Bronchial epithelial cell (primary cell): ENCODE results near the gene MAP4. TPM values are rescaled to one million over a fixed set of nuclear protein-coding genes. Genes with fewer than 3 reads are reported as not detected.

Experiments used
- DNase-seq: peaks from one replicate; pipeline ENCODE4 v3.0.0-alpha.2; 2010; ENCODE audit warnings: low read depth
- FAIRE-seq: peaks from 2 replicates; lab custom pipeline; 2011; peaks lifted over from hg19 to GRCh38; lab: Jason Lieb, UNC
- H3K27me3 ChIP-seq: 2 replicates; pipeline ENCODE4 v1.5.1; 2011; ENCODE audit warnings: low read length; ENCODE audit not compliant: control insufficient read depth, insufficient read depth
- H3K36me3 ChIP-seq: 2 replicates; pipeline ENCODE4 v1.5.1; 2011; ENCODE audit warnings: low read length; ENCODE audit not compliant: control insufficient read depth, insufficient read depth
- H3K4me3 ChIP-seq: 2 replicates; pipeline ENCODE4 v1.5.1; 2011; ENCODE audit warnings: mild to moderate bottlenecking, low read depth, low read length, control low read depth
- total RNA-seq: library from RNA; depleted of rRNA; stranded (reverse); fragments of >200 nt; gene quantifications from 2 replicates; pipeline ENCODE4 v1.2.1, GENCODE V29; 2014
- TF ChIP-seq, protein P1 (sequence below): IDR thresholded peaks from 2 replicates; pipeline ENCODE4 v1.5.1; 2011; ENCODE audit warnings: mild to moderate bottlenecking, moderate library complexity, low read length, control low read depth, inconsistent platforms; ENCODE audit not compliant: insufficient read depth, severe bottlenecking

Gene MAP4
- total RNA-seq, 1 donor from 2014 or later = 44.8 TPM

DNA sequence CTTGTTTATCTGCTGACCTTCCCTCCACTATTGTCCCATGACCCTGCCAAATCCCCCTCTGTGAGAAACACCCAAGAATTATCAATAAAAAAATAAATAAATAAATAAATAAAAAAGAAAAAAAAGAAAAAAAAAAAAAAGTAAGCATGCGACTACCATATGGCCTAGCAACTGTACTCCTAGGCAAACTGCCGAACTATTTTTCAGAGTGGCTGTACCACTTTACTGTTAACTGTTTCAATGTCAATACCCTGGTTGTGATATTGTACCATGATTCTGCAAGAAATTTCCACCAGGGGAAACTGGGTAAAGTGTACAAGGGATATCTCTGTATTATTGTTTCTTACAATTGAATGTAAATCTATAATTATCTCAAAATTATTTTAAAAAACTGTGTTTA, 41.3 kb upstream of the MAP4 start:
- TF ChIP-seq, protein P1, sequence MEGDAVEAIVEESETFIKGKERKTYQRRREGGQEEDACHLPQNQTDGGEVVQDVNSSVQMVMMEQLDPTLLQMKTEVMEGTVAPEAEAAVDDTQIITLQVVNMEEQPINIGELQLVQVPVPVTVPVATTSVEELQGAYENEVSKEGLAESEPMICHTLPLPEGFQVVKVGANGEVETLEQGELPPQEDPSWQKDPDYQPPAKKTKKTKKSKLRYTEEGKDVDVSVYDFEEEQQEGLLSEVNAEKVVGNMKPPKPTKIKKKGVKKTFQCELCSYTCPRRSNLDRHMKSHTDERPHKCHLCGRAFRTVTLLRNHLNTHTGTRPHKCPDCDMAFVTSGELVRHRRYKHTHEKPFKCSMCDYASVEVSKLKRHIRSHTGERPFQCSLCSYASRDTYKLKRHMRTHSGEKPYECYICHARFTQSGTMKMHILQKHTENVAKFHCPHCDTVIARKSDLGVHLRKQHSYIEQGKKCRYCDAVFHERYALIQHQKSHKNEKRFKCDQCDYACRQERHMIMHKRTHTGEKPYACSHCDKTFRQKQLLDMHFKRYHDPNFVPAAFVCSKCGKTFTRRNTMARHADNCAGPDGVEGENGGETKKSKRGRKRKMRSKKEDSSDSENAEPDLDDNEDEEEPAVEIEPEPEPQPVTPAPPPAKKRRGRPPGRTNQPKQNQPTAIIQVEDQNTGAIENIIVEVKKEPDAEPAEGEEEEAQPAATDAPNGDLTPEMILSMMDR = no peak
- H3K4me3 ChIP-seq = no peak overlapping the region
- FAIRE-seq = no peak

DNA sequence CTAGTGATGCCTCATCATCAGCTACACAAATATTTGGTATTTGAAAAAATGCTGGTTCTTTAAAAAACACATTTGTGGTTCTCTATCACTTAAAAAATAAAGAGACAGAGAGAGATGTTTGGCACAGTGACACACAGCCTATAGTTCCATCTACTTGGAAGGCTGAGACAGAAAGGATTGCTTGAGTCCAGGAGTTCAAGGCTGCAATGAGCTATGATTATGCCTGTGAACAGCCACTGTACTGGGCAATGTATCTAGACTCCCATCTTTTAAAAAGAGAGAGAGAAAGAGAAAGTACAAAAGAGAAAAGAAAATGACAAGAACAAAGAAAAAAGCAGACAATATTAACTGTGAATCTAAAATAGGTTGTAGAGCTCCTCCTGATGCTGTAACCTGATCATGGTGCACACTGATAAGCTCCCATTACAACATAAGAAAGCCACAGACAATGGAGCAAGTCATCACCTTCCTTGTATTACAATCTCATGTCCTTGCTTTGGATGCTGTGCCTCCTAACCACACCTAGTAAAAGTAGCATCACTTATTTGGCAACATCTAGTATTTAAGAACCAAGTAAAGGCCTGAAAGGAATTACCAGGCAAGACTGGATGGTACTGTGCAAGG, 31.7 kb upstream of the MAP4 start:
- TF ChIP-seq, protein P1 = no peak
- DNase-seq (peak; percentile 30), FAIRE-seq (no peak)
- H3K27me3 ChIP-seq = no peaks in the 10 kb centered on the region
- H3K36me3 ChIP-seq = peaks cover 1% of the 10 kb centered on the region
- H3K4me3 ChIP-seq = no peak overlapping the region

More for the DNA sequence above, 41.3 kb upstream of the MAP4 start:
- DNase-seq = no peak
- H3K27me3 ChIP-seq = no peaks in the 10 kb centered on the region
- H3K36me3 ChIP-seq = no peaks in the 10 kb centered on the region

DNA sequence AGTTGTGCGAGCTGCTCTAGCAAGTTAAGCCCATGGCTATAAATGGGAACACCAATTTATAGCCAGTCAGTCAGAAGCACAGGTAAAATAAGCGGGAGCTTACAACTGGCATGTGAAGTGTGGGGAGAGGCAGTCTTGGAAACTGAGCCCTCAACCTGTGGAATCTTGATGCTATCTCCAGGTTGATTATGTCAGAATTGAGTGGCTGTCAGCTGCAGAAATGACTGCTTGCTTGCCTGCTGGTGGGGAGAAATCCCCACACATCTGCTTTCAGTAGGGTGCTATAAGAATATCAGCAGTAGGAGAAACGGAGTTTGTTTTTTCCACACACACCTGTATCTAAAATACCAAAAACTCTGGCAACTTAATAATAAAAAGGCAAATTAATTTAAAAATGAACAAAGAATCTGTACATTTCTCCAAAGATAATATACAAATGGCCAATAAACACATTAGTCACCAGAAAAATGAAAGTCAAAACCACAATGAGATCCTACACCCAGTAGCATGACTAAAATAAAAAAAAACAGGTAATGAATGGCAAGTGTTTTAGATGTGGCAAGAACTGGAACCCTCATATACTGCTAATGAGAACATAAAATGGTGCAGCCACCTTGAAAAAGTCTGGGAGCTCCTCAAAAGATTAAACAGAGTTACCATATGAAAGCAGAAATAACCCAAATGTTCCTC, 26.0 kb upstream of the MAP4 start:
- peak; percentile 27 for DNase-seq
- peaks cover 2% of the 10 kb centered on the region for H3K36me3 ChIP-seq
- TF ChIP-seq, protein P1 = no peak
- H3K27me3 ChIP-seq = no peaks in the 10 kb centered on the region
- H3K4me3 ChIP-seq = no peak overlapping the region
- FAIRE-seq = no peak

DNA sequence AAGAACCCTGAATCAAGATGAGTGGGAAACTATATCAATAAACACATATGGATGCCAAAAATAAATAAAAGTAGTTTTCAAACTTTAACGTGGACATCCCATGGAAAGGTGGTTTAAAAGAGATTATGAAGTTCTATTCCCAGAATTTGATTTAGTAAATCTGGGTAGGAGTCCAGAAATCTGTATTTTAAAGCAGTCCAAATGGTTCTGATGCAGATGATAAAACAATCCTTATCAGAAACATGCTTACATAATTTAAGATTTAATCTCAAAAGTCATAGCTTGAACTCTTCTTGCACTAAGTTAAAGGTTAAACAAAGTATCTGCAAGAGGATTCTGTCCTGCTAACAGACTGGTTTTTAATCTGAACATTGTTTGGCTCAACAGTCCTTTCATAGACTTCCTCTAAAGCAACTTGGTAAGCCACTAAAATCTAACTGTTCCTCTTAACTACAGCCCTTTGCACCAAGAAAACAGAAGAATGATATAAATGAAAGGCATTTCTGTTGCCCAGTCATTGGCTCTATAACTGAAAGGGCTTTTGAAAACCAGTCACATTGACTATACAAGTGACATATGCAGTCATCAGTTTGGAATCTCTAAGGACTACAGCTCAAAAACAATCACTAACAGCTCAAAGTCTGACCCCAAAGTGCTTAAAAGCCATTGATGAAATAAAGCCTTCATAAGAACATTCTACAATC, 23.4 kb upstream of the MAP4 start:
- no peaks in the 10 kb centered on the region for H3K27me3 ChIP-seq
- FAIRE-seq = no peak
- peak; percentile 35 for DNase-seq
- no peak overlapping the region for H3K4me3 ChIP-seq
- TF ChIP-seq, protein P1 = no peak
- peaks cover 2% of the 10 kb centered on the region for H3K36me3 ChIP-seq

DNA sequence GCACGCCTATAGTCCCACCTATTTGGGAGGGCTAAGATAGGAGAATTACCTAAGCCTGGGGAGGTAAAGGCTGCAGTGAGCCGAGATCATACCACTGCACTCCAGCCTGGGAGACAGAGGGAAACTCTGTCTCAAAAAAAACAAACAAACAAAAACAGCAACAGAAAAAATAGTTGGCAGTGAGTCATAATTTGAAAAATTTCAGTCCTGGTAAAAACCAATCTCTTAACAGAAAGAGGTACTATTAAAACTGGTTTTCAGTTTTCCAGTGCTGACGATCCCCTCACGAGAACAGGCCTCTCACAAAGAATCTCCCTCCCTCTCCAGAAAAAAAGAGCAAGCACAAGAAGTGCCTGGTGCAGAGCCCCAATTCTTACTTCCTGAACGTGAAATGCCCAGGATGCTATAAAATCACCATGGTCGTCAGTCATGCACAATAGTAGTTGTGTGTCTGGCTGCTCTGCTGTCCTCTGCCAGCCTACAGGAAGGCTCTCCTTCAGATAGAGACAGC, 22.8 kb upstream of the MAP4 start:
- no peak for DNase-seq
- no peaks in the 10 kb centered on the region for H3K27me3 ChIP-seq
- no peak overlapping the region for H3K4me3 ChIP-seq
- peaks cover 2% of the 10 kb centered on the region for H3K36me3 ChIP-seq
- FAIRE-seq = no peak
- TF ChIP-seq, protein P1 = no peak
